Measurements from ENCODE around the gene PIGT.
"Not testable (repeated sequence)": the region's sequence is repeated elsewhere in the genome, so short reads cannot be mapped to it uniquely, and the experiment has no call there.

PIGT gene

GRCh38 chr20:45462711-45463509, 47.0 kb downstream of the PIGT start:
- DNase-seq (ENCODE audit: low spot score) = no peak

GRCh38 chr20:45463709-45464108, 47.8 kb downstream of the PIGT start:
- no peak for DNase-seq (ENCODE audit: low spot score)

- DNase-seq (ENCODE audit: low spot score) = no peak
These were observed 49.7 kb downstream of the PIGT start for GRCh38 chr20:45465491-45466266.

- no peak for DNase-seq (ENCODE audit: low spot score)
These were observed 51.2 kb downstream of the PIGT start for GRCh38 chr20:45467172-45467571.

GRCh38 chr20:45467861-45468260, 51.9 kb downstream of the PIGT start:
- DNase-seq (ENCODE audit: low spot score) = no peak

- no peak for DNase-seq (ENCODE audit: low spot score)
These were observed 53.7 kb downstream of the PIGT start, which contains the start of gene WFDC2 for GRCh38 chr20:45469336-45470261. Gene WFDC2 (plus strand): TSS chr20:45469753. CDS start chr20:45469782, 29 bp downstream.

GRCh38 chr20:45470262-45470931, 54.5 kb downstream of the PIGT start:
- no peak for DNase-seq (ENCODE audit: low spot score)

- DNase-seq (ENCODE audit: low spot score) = no peak
These were observed 55.0 kb downstream of the PIGT start for GRCh38 chr20:45470937-45471336.

- DNase-seq (ENCODE audit: low spot score) = not testable (repeated sequence)
These were observed 56.3 kb downstream of the PIGT start for GRCh38 chr20:45472286-45472685.

Measured in COLO829 (cell line).